Heart left ventricle (tissue), 16 donors: ENCODE results near the gene CLIP1. TPM values are rescaled to one million over a fixed set of nuclear protein-coding genes. Genes with fewer than 3 reads are reported as not detected.
"Not testable (repeated sequence)": the region's sequence is repeated elsewhere in the genome, so short reads cannot be mapped to it uniquely, and the experiment has no call there.

Source experiments
- ATAC-seq, 4 donors: fragments of 200-7000 bp; cut with Tn5 transposase; one replicate each; pipeline ENCODE4 v1.9.1; 2020 to 2022; ENCODE audit warnings: moderate library complexity in 4 of 4, mild to moderate bottlenecking in 3 of 4, moderate number of reproducible peaks in 1 of 4
- DNase-seq, 5 donors: peaks; one replicate each; pipeline ENCODE4 v3.0.0-alpha.2; 2020
- H3K27ac ChIP-seq, 12 donors: fragments of 200-600 bp; sonication (generic) in 4 of 12; one replicate each; pipeline versions ENCODE4 v1.5.0 to v1.8.0; 2016 to 2022; ENCODE audit warnings: mild to moderate bottlenecking in 2 of 12
- H3K27me3 ChIP-seq, 9 donors: fragments of 200-600 bp; sonication (generic) in 2 of 9; one replicate each; pipeline versions ENCODE4 v1.5.1 to v1.8.0; 2016 to 2022; ENCODE audit warnings: mild to moderate bottlenecking in 3 of 9
- H3K36me3 ChIP-seq, 9 donors: fragments of 200-600 bp; sonication (generic) in 2 of 9; one replicate each; pipeline versions ENCODE4 v1.5.0 to v1.8.0; 2018 to 2022; ENCODE audit warnings: mild to moderate bottlenecking in 2 of 9
- H3K4me1 ChIP-seq, 12 donors: fragments of 200-600 bp; sonication (generic) in 4 of 12; one replicate each; pipeline versions ENCODE4 v1.5.0 to v1.8.0; 2016 to 2022; ENCODE audit warnings: mild to moderate bottlenecking in 3 of 12
- H3K4me3 ChIP-seq, 12 donors: fragments of 200-600 bp; sonication (generic) in 4 of 12; one replicate each; pipeline versions ENCODE4 v1.5.0 to v1.8.0; 2017 to 2022; ENCODE audit warnings: mild to moderate bottlenecking in 9 of 12, moderate library complexity in 4 of 12
- H3K9me3 ChIP-seq, 12 donors: fragments of 200-600 bp; sonication (generic) in 4 of 12; one replicate each; pipeline versions ENCODE4 v1.5.0 to v1.8.0; 2016 to 2022; ENCODE audit warnings: mild to moderate bottlenecking in 1 of 12
- CTCF ChIP-seq, 12 donors: fragments of 200-600 bp; sonication (generic) in 4 of 12; IDR thresholded peaks; one replicate each; pipeline versions ENCODE4 v1.5.0 to v1.8.0; 2018 to 2022; ENCODE audit warnings: antibody characterized with exemption in 12 of 12, mild to moderate bottlenecking in 5 of 12
- POLR2A ChIP-seq, 2 donors: fragments of 450-650 bp; IDR thresholded peaks; one replicate each; pipeline ENCODE4 v1.6.1; 2017; ENCODE audit warnings: antibody characterized with exemption in 2 of 2, mild to moderate bottlenecking in 2 of 2, moderate library complexity in 2 of 2
- WGBS, 4 donors: extraction: QIAGEN DNeasy Blood & Tissue Kit in 2 of 4; methylation state at CpG; one replicate each; pipeline versions ENCODE4 v1.1.5 to v1.1.7; 2013 to 2018; 5-methylcytosine and 5-hydroxymethylcytosine counted together
- intact Hi-C, 10 donors: fragments of 100-400 bp; cut with DNase I; formaldehyde crosslinking; loops; one replicate each; pipeline versions ENCODE4 v1.11.1 to v1.14.2; 2022
- polyA plus RNA-seq, 2 donors: library from polyadenylated mRNA; stranded (reverse); fragments of 200-250 nt; gene quantifications; one replicate each; pipeline ENCODE4 v1.2.3, GENCODE V29; 2013
- total RNA-seq, 9 donors: library from RNA; depleted of rRNA in 2 of 9; stranded (reverse); fragments of >200 nt in 2 of 9; fragmentation: NEBNext Ultra II Directional in 3 of 9; extraction: Animal tissue kit (Norgen Biotek cat#: 25700) in 3 of 9; gene quantifications; one replicate each; pipeline versions ENCODE4 v1.1.0 to v1.2.4, GENCODE V29; 2016 to 2023
- donor health status: ischemic (EF 13 %, LVEDD 7.1; RV severe dilation, severe dysfunction).
- donor health status: healthy with polysubstance abuse.
- donor health status: DM: no; HTN: yes; CAD: no.
- donor health status: DM: no; HTN: no; CAD: no.
- donor health status: ischemic (EF 25% LVEDD 6.9; RV normal size, moderate dysfunction).
- donor health status: ischemic (EF 25% LVEDD 5.7; RV mildly dilated, moderate dysfunction).
- donor health status: healthy.
- donor health status: DM: yes; HTN: yes; CAD: no.
- donor health status: ischemic (EF 35%, LVEDD 5.7; RV mildly dilated, moderate dysfunction).
- donor health status: nonischemic (EF 11% LVEDD 7.7; RV severe dilation, severe dysfunction).
- donor health status: DM: yes; HTN: yes; CAD: no.
- donor health status: PGD.
- donor health status: ischemic (EF 29% LVEDD 5.4; RV normal size, mild dysfunction).
- donor health status: nonischemic (EF 23%, LVEDD 6.1; RV moderate dilation, normal function).

The CLIP1 gene
- total and polyA plus RNA-seq, 11 donors, result 31.9 to 173 (median 104) TPM

DNA sequence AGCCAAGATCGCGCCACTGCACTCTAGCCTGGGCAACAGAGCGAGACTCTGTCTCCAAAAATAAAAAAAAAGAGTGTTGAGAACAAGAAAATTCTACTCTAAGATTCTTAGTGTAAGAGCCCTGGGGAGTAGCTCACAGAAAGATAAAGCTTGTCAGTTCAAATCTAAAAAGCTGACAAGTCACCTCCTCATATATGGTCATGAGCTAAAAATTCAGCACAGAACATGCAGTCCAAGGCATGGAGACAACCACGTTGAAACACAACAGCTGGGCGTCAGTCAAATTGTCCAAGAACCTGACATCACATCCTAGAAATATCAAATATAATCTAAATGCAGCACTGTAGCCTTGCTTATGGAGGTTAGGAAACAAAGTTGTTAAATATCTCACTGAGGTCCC is 47.8 kb downstream of the CLIP1 start:
- DNase-seq (peak in 1 of 5 donors; percentile 58), ATAC-seq (peak; percentile 81 to 85 (median 82))
- no peaks in the 10 kb centered on the region for H3K27me3 ChIP-seq
- H3K27ac ChIP-seq, result peak overlapping the region in 11 of 12 donors; percentile 6 to 79 (median 60)
- TF ChIP-seq POLR2A (IDR thresholded peaks at IDR 0.05) (no peak), CTCF (IDR thresholded peaks at IDR 0.05) (no peak)
- H3K4me3 ChIP-seq, result no peak overlapping the region
- no peaks in the 10 kb centered on the region for H3K9me3 ChIP-seq
- peaks cover 0 to 81% (median 59%) of the 10 kb centered on the region in 9 donors for H3K36me3 ChIP-seq
- 52 to 66% (median 55%) methylated on average over 5 of the region's 5 CpGs for WGBS, 4 donors
- intact Hi-C loops, result no loop called here
- H3K4me1 ChIP-seq, result peaks cover 0 to 19% (median 5%) of the 10 kb centered on the region in 12 donors

- 56 to 64% (median 57%) methylated on average over 8 of the region's 8 CpGs for WGBS, 4 donors
- Histone ChIP-seq H3K9me3 (no peaks in the 10 kb centered on the region), H3K27ac (peak overlapping the region in 2 of 12 donors; percentile 1 to 79), H3K4me1 (peaks cover 0 to 43% (median 23%) of the 10 kb centered on the region in 12 donors), H3K27me3 (no peaks in the 10 kb centered on the region), H3K36me3 (peaks cover 0 to 53% (median 29%) of the 10 kb centered on the region in 9 donors), H3K4me3 (no peak overlapping the region)
- no peak for ATAC-seq
- intact Hi-C loops, result no loop called here
- TF ChIP-seq POLR2A (IDR thresholded peaks at IDR 0.05) (no peak), CTCF (IDR thresholded peaks at IDR 0.05) (no peak)
- no peak for DNase-seq
Measured at GRCh38 chr12:122371475-122372045, 50.9 kb downstream of the CLIP1 start.

DNA sequence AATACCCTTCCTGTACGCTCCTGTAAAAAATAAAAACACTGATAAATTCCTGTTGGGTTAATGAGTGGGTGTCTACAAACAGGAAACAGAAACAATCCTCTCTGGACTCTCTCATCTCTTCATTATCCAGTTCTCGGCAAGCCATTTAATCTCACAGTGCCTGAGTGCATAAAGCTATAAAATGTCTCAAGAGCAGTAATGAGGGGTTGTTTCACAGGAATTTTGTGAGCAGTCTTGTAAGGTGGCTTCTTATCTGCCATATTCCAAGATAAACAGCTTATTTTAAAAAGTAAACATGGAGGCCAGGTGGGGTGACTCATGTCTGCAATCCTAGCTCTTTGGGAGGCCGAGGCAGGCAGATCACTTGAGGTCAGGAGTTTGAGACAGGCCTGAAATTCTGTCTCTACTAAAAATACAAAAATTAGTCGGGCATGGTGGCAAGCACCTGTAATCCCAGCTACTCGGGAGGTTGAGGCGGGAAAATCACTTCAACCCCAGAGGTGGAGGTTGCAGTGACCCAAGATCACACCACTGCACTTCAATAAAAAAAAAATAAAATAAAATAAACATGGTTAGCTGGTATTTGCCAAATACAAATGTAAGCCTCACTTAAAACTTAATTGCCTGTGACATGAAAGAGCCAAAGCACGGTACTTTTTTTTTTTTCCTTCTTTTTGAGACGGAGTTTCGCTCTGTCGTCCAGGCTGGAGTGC is 54.0 kb downstream of the CLIP1 start:
- H3K36me3 ChIP-seq, result peaks cover 0 to 41% (median 12%) of the 10 kb centered on the region in 9 donors
- no peak for DNase-seq
- 63 to 67% (median 63%) methylated on average over 10 of the region's 10 CpGs for WGBS, 4 donors
- no peaks in the 10 kb centered on the region for H3K9me3 ChIP-seq
- H3K4me1 ChIP-seq, result peaks cover 0 to 47% (median 23%) of the 10 kb centered on the region in 12 donors
- TF ChIP-seq POLR2A (IDR thresholded peaks at IDR 0.05) (no peak), CTCF (IDR thresholded peaks at IDR 0.05) (no peak)
- H3K27me3 ChIP-seq, result no peaks in the 10 kb centered on the region
- peak overlapping the region in 10 of 12 donors; percentile 11 to 79 (median 56) for H3K27ac ChIP-seq
- ATAC-seq, result peak in 2 of 4 donors; percentile 32 to 59
- intact Hi-C loops, result no loop called here
- no peak overlapping the region for H3K4me3 ChIP-seq

- intact Hi-C loops, H3K4me3 ChIP-seq, ATAC-seq, H3K9me3 ChIP-seq, H3K27me3 ChIP-seq, DNase-seq: not testable (repeated sequence)
- H3K4me1 ChIP-seq, result peaks cover 0 to 47% (median 23%) of the 10 kb centered on the region in 12 donors
- peaks cover 0 to 41% (median 14%) of the 10 kb centered on the region in 9 donors for H3K36me3 ChIP-seq
- H3K27ac ChIP-seq, result peak overlapping the region in 7 of 12 donors; percentile 11 to 79 (median 63)
Measured at GRCh38 chr12:122367632-122368031, 54.8 kb downstream of the CLIP1 start.
